NT2/D1 (cell line): ENCODE data around the gene LRMDA.

Source experiments
- DNase-seq: peaks from one replicate; pipeline ENCODE4 v3.0.0-alpha.2; 2011; ENCODE audit warnings: low read depth, low spot score
- H3K27me3 ChIP-seq: 2 replicates; pipeline ENCODE4 v1.6.0; 2011; ENCODE audit warnings: mild to moderate bottlenecking; ENCODE audit not compliant: insufficient read length, insufficient read depth
- H3K36me3 ChIP-seq: 2 replicates; pipeline ENCODE4 v1.6.1; 2011; ENCODE audit warnings: mild to moderate bottlenecking, low read length, mixed read lengths; ENCODE audit not compliant: insufficient read depth, insufficient read length
- H3K4me1 ChIP-seq: 2 replicates; pipeline ENCODE4 v1.5.1; 2011; ENCODE audit not compliant: insufficient read depth, insufficient read length
- H3K4me3 ChIP-seq: 2 replicates; pipeline ENCODE4 v1.5.1; 2011; ENCODE audit warnings: low read depth; ENCODE audit not compliant: insufficient read length
- H3K9ac ChIP-seq: 2 replicates; pipeline ENCODE4 v1.6.0; 2011; ENCODE audit warnings: low read depth; ENCODE audit not compliant: insufficient read length
- H3K9me3 ChIP-seq: 2 replicates; pipeline ENCODE4 v1.5.1; 2011; ENCODE audit warnings: mild to moderate bottlenecking, low read length; ENCODE audit not compliant: insufficient read depth
- SUZ12 ChIP-seq: IDR thresholded peaks from 2 replicates; pipeline ENCODE4 v1.6.1; 2011; ENCODE audit not compliant: insufficient read length, insufficient read depth; ENCODE audit errors: extremely low read depth
- YY1 ChIP-seq: IDR thresholded peaks from 2 replicates; pipeline ENCODE4 v1.6.1; 2011; ENCODE audit not compliant: insufficient read length, insufficient read depth
- ZNF274 ChIP-seq: IDR thresholded peaks from 2 replicates; pipeline ENCODE4 v1.6.1; 2011; ENCODE audit warnings: mild to moderate bottlenecking, low read depth, low read length

The LRMDA gene

GRCh38 chr10:75718991-75719390 is 287.6 kb downstream of the LRMDA start:
- no peak for DNase-seq
- Histone ChIP-seq H3K4me3 (no peak overlapping the region), H3K9me3 (no peaks in the 10 kb centered on the region), H3K4me1 (no peaks in the 10 kb centered on the region), H3K9ac (no peak overlapping the region), H3K27me3 (no peaks in the 10 kb centered on the region), H3K36me3 (no peaks in the 10 kb centered on the region)
- TF ChIP-seq SUZ12 (no peak), YY1 (no peak), ZNF274 (no peak)

- no peaks in the 10 kb centered on the region for H3K36me3 ChIP-seq
- no peaks in the 10 kb centered on the region for H3K27me3 ChIP-seq
- no peak overlapping the region for H3K4me3 ChIP-seq
- TF ChIP-seq YY1 (no peak), SUZ12 (no peak), ZNF274 (no peak)
- DNase-seq: no peak
- no peaks in the 10 kb centered on the region for H3K4me1 ChIP-seq
- H3K9me3 ChIP-seq: no peaks in the 10 kb centered on the region
- no peak overlapping the region for H3K9ac ChIP-seq
These were observed 288.7 kb downstream of the LRMDA start for GRCh38 chr10:75720157-75720556.

- Histone ChIP-seq H3K9ac (no peak overlapping the region), H3K27me3 (no peaks in the 10 kb centered on the region), H3K4me1 (no peaks in the 10 kb centered on the region), H3K4me3 (no peak overlapping the region), H3K36me3 (no peaks in the 10 kb centered on the region), H3K9me3 (no peaks in the 10 kb centered on the region)
- DNase-seq: no peak
- TF ChIP-seq YY1: no peak
- TF ChIP-seq ZNF274: no peak
- no peak for TF ChIP-seq SUZ12
These were observed 290.6 kb downstream of the LRMDA start for GRCh38 chr10:75722020-75722419.

GRCh38 chr10:75722609-75723008 is 291.2 kb downstream of the LRMDA start:
- no peak for DNase-seq
- no peaks in the 10 kb centered on the region for H3K27me3 ChIP-seq
- no peaks in the 10 kb centered on the region for H3K9me3 ChIP-seq
- H3K4me3 ChIP-seq: no peak overlapping the region
- H3K36me3 ChIP-seq: no peaks in the 10 kb centered on the region
- H3K9ac ChIP-seq: no peak overlapping the region
- TF ChIP-seq ZNF274 (no peak), YY1 (no peak), SUZ12 (no peak)
- no peaks in the 10 kb centered on the region for H3K4me1 ChIP-seq

GRCh38 chr10:75723319-75723980 is 292.0 kb downstream of the LRMDA start:
- no peaks in the 10 kb centered on the region for H3K27me3 ChIP-seq
- H3K4me1 ChIP-seq: no peaks in the 10 kb centered on the region
- DNase-seq: no peak
- H3K9ac ChIP-seq: no peak overlapping the region
- H3K4me3 ChIP-seq: no peak overlapping the region
- H3K9me3 ChIP-seq: no peaks in the 10 kb centered on the region
- H3K36me3 ChIP-seq: no peaks in the 10 kb centered on the region
- no peak for TF ChIP-seq YY1
- TF ChIP-seq ZNF274: no peak
- no peak for TF ChIP-seq SUZ12

- no peaks in the 10 kb centered on the region for H3K36me3 ChIP-seq
- H3K27me3 ChIP-seq: no peaks in the 10 kb centered on the region
- DNase-seq: no peak
- no peak overlapping the region for H3K4me3 ChIP-seq
- no peaks in the 10 kb centered on the region for H3K4me1 ChIP-seq
- no peak overlapping the region for H3K9ac ChIP-seq
- no peak for TF ChIP-seq ZNF274
- TF ChIP-seq YY1: no peak
- no peak for TF ChIP-seq SUZ12
- no peaks in the 10 kb centered on the region for H3K9me3 ChIP-seq
These were observed 292.6 kb downstream of the LRMDA start for GRCh38 chr10:75724047-75724446.

- no peak for TF ChIP-seq YY1
- no peak for TF ChIP-seq ZNF274
- no peak for TF ChIP-seq SUZ12
These were observed 295.4 kb downstream of the LRMDA start for GRCh38 chr10:75726522-75727483.

More at GRCh38 chr10:75726522-75727483, 295.4 kb downstream of the LRMDA start:
- H3K4me1 ChIP-seq: no peaks in the 10 kb centered on the region
- no peaks in the 10 kb centered on the region for H3K27me3 ChIP-seq
- no peaks in the 10 kb centered on the region for H3K36me3 ChIP-seq
- H3K4me3 ChIP-seq: no peak overlapping the region
- H3K9me3 ChIP-seq: no peaks in the 10 kb centered on the region
- DNase-seq: no peak
- H3K9ac ChIP-seq: no peak overlapping the region
